ENCODE results near the gene ARL6IP6.

ARL6IP6 gene

DNA sequence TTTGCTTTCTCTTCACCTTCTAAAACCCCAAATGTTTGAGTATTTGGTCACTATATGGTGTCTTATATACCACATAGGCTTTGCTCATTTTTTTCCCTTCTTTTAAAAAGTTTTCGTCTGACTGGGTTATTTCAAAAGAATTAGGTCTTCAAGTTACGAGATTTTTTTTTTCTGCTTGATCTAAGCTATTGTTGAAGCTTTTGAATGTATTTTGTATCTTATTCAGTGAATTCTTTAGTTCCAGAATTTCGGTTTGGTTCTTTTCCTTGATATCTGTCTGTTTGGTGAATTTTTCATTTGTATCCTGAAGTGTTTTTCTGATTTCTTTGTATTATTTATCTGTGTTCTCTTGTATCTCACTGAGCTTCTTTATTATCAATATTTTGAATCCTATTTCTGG lies 93.5 kb downstream of the ARL6IP6 start:
- DNase-seq = no peak
